ENCODE measurements around the gene CCND1.
"Not testable (repeated sequence)": the region's sequence is repeated elsewhere in the genome, so short reads cannot be mapped to it uniquely, and the experiment has no call there.

- TF ChIP-seq CTCF (conservative IDR thresholded peaks at IDR 0.05; ENCODE audit: low read depth, low read length); EZH2 (IDR thresholded peaks at IDR 0.05; ENCODE audit: low read length, unreplicated experiment); EZH2phosphoT487 (IDR thresholded peaks at IDR 0.05; ENCODE audit: borderline replicate concordance, low read length): not testable (repeated sequence)
Observed at GRCh38 chr11:69687969-69688771, 47.2 kb downstream of the CCND1 start.

All from PC-3 (cell line).